IPS DF 4.7 (cell line): ENCODE results near the gene RTN4R.

Source experiments
- DNase-seq: peaks from one replicate; pipeline ENCODE4 v3.0.0-alpha.2; 2013; ENCODE audit warnings: low spot score; ENCODE audit errors: extremely low read depth

The RTN4R gene

GRCh38 chr22:20203552-20204201 is 64.4 kb downstream of the RTN4R start:
- DNase-seq = no peak

- DNase-seq = no peak
Measured at GRCh38 chr22:20203142-20203551, 65.0 kb downstream of the RTN4R start.

- no peak for DNase-seq
Measured at GRCh38 chr22:20201837-20202392, 66.2 kb downstream of the RTN4R start.

GRCh38 chr22:20199906-20200305 is 68.2 kb downstream of the RTN4R start:
- DNase-seq = no peak

- no peak for DNase-seq
Measured at GRCh38 chr22:20199413-20199842, 68.7 kb downstream of the RTN4R start.

GRCh38 chr22:20198557-20199319 is 69.4 kb downstream of the RTN4R start:
- no peak for DNase-seq

GRCh38 chr22:20197407-20198030 is 70.6 kb downstream of the RTN4R start:
- DNase-seq = no peak

- DNase-seq = no peak
Measured at GRCh38 chr22:20196094-20196842, 71.8 kb downstream of the RTN4R start.

- DNase-seq = no peak
Measured at GRCh38 chr22:20194681-20195593, 73.2 kb downstream of the RTN4R start.

- no peak for DNase-seq
Measured at GRCh38 chr22:20193761-20194494, 74.2 kb downstream of the RTN4R start.

GRCh38 chr22:20192972-20193760 is 75.0 kb downstream of the RTN4R start:
- no peak for DNase-seq

GRCh38 chr22:20192293-20192971 is 75.7 kb downstream of the RTN4R start:
- DNase-seq = no peak

GRCh38 chr22:20191803-20192202 is 76.3 kb downstream of the RTN4R start:
- DNase-seq = no peak
